ENCODE measurements around the gene EXOC6B. TPM values are rescaled to one million over a fixed set of nuclear protein-coding genes. Genes with fewer than 3 reads are reported as not detected.

EXOC6B gene
- polyA plus RNA-seq, 4 donors: 6.9 to 12.6 (median 8.5) TPM

DNA sequence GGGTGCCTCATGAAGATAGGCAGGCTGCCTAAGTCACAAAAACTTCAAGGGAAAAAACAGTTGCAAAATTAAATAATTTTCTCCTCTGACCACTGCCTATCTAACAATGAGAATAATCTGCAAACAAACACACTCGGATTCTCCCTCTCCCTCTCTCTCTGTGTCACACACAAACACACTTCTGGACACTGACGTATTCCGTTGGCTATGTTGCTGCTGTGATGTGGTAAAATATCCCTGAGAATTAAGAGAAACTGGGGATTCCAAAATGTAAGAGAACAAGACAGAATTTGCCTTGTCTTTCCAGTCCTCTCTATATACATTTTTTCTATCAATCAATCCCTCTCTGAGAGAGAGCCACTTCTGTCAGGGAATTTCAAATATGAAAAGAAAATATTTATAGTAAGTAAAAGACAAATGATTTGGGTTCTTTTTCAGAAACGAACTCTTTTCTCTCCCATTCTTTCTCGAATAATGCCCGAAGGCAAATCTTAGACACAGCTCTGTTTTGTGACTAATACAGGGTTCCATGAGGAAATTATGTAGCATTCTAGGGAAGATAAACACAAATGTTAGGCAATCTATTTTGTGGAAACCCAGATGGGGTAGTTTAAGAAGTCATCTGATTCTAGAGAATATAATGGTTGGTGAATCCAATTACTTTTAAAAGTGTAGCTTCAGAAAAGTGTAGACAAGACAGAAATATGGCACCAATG is 367.9 kb downstream of the EXOC6B start:
- peaks cover 0 to 2% of the 10 kb centered on the region in 2 donors for H3K9me3 ChIP-seq (ENCODE audit: control insufficient read depth in 2 of 2, insufficient read depth in 1 of 2, low read depth in 1 of 2, low read length in 1 of 2)
- H3K27me3 ChIP-seq (ENCODE audit: control insufficient read depth in 3 of 3, insufficient read depth in 3 of 3, low read length in 3 of 3): no peaks in the 10 kb centered on the region
- H3K4me3 ChIP-seq (ENCODE audit: low read depth in 1 of 3, low read length in 3 of 3): no peak overlapping the region
- no peak overlapping the region for H3K27ac ChIP-seq (ENCODE audit: low read depth in 1 of 3, low read length in 2 of 3)
- WGBS, 3 donors: 70 to 93% (median 88%) methylated on average over 6 of the region's 6 CpGs
- H3K4me1 ChIP-seq (ENCODE audit: control insufficient read depth in 3 of 3, insufficient read depth in 2 of 3, low read depth in 1 of 3, low read length in 2 of 3): no peaks in the 10 kb centered on the region
- DNase-seq (no peak), FAIRE-seq (no peak)
- H3K36me3 ChIP-seq (ENCODE audit: control insufficient read depth in 3 of 3, insufficient read depth in 2 of 3, low read depth in 1 of 3, low read length in 3 of 3): no peaks in the 10 kb centered on the region

DNA sequence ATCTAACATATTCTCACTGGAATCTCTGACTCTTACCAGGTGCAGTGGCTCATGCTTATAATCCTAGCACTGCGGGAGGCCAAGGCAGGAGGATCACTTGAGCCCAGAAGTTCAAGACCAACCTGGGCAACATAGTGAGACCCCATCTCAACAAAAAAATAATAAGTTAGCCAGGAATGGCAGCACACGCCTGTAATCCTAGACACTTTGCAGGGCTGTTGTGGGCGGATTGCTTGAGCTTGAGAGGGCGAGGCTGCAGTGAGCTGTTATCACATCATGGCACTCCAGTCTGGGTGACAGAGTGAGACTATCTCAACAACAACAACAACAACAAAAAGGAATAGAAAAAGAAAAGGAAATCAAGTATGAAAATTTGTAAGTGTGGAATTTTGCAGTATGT is 371.6 kb downstream of the EXOC6B start:
- no peaks in the 10 kb centered on the region for H3K4me1 ChIP-seq (ENCODE audit: control insufficient read depth in 3 of 3, insufficient read depth in 2 of 3, low read depth in 1 of 3, low read length in 2 of 3)
- H3K9me3 ChIP-seq (ENCODE audit: control insufficient read depth in 2 of 2, insufficient read depth in 1 of 2, low read depth in 1 of 2, low read length in 1 of 2): no peaks in the 10 kb centered on the region
- no peaks in the 10 kb centered on the region for H3K36me3 ChIP-seq (ENCODE audit: control insufficient read depth in 3 of 3, insufficient read depth in 2 of 3, low read depth in 1 of 3, low read length in 3 of 3)
- H3K27ac ChIP-seq (ENCODE audit: low read depth in 1 of 3, low read length in 2 of 3): no peak overlapping the region
- WGBS, 3 donors: 96% methylated on average over 4 of the region's 4 CpGs
- H3K4me3 ChIP-seq (ENCODE audit: low read depth in 1 of 3, low read length in 3 of 3): no peak overlapping the region
- DNase-seq (no peak), FAIRE-seq (no peak)
- no peaks in the 10 kb centered on the region for H3K27me3 ChIP-seq (ENCODE audit: control insufficient read depth in 3 of 3, insufficient read depth in 3 of 3, low read length in 3 of 3)

DNA sequence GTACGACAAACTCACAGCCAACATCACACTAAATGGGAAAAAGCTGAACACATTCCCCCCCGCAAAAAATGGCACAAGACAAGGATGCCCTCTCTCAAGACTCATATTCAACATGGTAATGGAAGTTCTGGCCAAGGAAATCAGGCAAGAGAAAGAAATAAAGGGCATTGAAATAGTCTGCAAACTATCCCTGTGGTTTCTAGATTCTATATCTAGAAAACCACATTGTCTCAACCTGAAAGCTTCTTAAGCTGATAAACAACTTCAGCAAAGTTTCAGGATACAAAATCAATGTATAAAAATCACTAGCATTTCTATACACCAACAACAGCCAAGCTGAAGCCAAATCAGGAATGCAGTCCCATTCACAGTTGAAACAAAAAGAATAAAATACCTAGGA is 383.6 kb downstream of the EXOC6B start:
- H3K27ac ChIP-seq (ENCODE audit: low read depth in 1 of 3, low read length in 2 of 3): no peak overlapping the region
- H3K4me1 ChIP-seq (ENCODE audit: control insufficient read depth in 3 of 3, insufficient read depth in 2 of 3, low read depth in 1 of 3, low read length in 2 of 3): no peaks in the 10 kb centered on the region
- DNase-seq (no peak), FAIRE-seq (no peak)
- peaks cover 0 to 5% (median 2%) of the 10 kb centered on the region in 3 donors for H3K36me3 ChIP-seq (ENCODE audit: control insufficient read depth in 3 of 3, insufficient read depth in 2 of 3, low read depth in 1 of 3, low read length in 3 of 3)
- H3K9me3 ChIP-seq (ENCODE audit: control insufficient read depth in 2 of 2, insufficient read depth in 1 of 2, low read depth in 1 of 2, low read length in 1 of 2): peaks cover 0 to 17% of the 10 kb centered on the region in 2 donors
- no peaks in the 10 kb centered on the region for H3K27me3 ChIP-seq (ENCODE audit: control insufficient read depth in 3 of 3, insufficient read depth in 3 of 3, low read length in 3 of 3)
- 89 to 100% (median 94%) methylated on average over 2 of the region's 2 CpGs for WGBS, 3 donors
- H3K4me3 ChIP-seq (ENCODE audit: low read depth in 1 of 3, low read length in 3 of 3): no peak overlapping the region

DNA sequence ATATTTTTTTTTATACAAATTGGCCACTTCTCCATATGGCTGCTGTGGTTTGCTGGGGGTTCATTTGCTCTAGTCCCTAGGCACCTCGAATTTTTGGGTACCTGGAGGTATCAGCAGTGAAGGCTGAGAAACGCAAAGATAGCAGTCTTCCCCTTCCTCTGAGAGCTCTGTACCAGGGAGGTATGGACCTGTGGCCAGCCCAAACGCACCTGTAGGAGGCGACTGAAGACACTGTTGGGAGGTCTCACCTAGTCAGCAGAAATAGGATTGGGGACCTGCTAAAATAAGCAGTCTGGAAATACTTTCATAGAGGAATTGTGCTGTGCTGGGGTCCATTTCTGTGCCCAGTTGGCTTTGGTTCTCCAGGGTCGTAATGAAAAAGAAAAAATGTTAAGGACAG is 385.9 kb downstream of the EXOC6B start:
- DNase-seq: no peak
- 89 to 93% (median 90%) methylated on average over 5 of the region's 5 CpGs for WGBS, 3 donors
- H3K27me3 ChIP-seq (ENCODE audit: control insufficient read depth in 3 of 3, insufficient read depth in 3 of 3, low read length in 3 of 3): no peaks in the 10 kb centered on the region
- no peaks in the 10 kb centered on the region for H3K4me1 ChIP-seq (ENCODE audit: control insufficient read depth in 3 of 3, insufficient read depth in 2 of 3, low read depth in 1 of 3, low read length in 2 of 3)
- peaks cover 0 to 11% of the 10 kb centered on the region in 2 donors for H3K9me3 ChIP-seq (ENCODE audit: control insufficient read depth in 2 of 2, insufficient read depth in 1 of 2, low read depth in 1 of 2, low read length in 1 of 2)
- H3K27ac ChIP-seq (ENCODE audit: low read depth in 1 of 3, low read length in 2 of 3): no peak overlapping the region
- peaks cover 0 to 5% (median 2%) of the 10 kb centered on the region in 3 donors for H3K36me3 ChIP-seq (ENCODE audit: control insufficient read depth in 3 of 3, insufficient read depth in 2 of 3, low read depth in 1 of 3, low read length in 3 of 3)
- H3K4me3 ChIP-seq (ENCODE audit: low read depth in 1 of 3, low read length in 3 of 3): no peak overlapping the region
- FAIRE-seq: no peak

DNA sequence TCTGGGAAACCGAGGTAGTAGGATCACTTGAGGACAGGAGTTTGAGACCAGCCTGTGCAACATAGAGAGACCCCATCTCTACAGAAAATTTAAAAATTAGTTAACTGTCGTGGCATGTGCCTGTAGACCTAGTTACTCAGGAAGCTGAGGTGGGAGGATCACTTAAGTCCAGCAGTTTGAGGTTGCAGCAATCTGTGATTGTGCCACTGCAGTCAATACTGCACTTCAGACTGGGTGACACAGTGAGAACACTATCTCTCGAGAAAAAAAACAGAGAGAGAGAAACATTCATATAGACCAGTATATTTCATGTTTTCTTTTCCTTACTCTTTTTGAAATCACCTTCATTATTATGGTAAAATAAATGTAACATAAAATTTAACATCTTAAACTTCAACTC is 387.5 kb downstream of the EXOC6B start:
- WGBS, 3 donors: 83 to 90% (median 88%) methylated on average over 3 of the region's 3 CpGs
- Histone ChIP-seq H3K9me3 (ENCODE audit: control insufficient read depth in 2 of 2, insufficient read depth in 1 of 2, low read depth in 1 of 2, low read length in 1 of 2) (no peaks in the 10 kb centered on the region), H3K36me3 (ENCODE audit: control insufficient read depth in 3 of 3, insufficient read depth in 2 of 3, low read depth in 1 of 3, low read length in 3 of 3) (peaks cover 0 to 5% (median 2%) of the 10 kb centered on the region in 3 donors), H3K4me1 (ENCODE audit: control insufficient read depth in 3 of 3, insufficient read depth in 2 of 3, low read depth in 1 of 3, low read length in 2 of 3) (no peaks in the 10 kb centered on the region), H3K27me3 (ENCODE audit: control insufficient read depth in 3 of 3, insufficient read depth in 3 of 3, low read length in 3 of 3) (no peaks in the 10 kb centered on the region), H3K4me3 (ENCODE audit: low read depth in 1 of 3, low read length in 3 of 3) (no peak overlapping the region), H3K27ac (ENCODE audit: low read depth in 1 of 3, low read length in 2 of 3) (no peak overlapping the region)
- DNase-seq (no peak), FAIRE-seq (no peak)

DNA sequence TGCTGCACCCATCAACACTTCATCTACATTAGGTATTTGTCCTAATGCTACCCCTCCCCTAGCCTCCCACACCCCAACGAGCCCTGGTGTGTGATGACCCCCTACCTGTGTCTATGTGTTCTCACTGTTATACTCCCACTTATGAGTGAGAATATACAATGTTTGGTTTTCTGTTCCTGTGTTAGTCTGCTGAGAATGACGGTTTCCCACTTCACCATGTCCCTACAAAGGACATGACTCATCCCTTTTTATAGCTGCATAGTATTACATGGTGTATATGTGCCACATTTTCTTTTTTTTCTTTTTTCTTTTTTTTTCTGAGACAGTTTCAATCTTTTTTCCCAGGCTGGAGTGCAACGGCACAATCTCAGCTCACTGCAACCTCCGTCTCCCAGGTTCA is 394.1 kb downstream of the EXOC6B start:
- no peaks in the 10 kb centered on the region for H3K36me3 ChIP-seq (ENCODE audit: control insufficient read depth in 3 of 3, insufficient read depth in 2 of 3, low read depth in 1 of 3, low read length in 3 of 3)
- H3K4me3 ChIP-seq (ENCODE audit: low read depth in 1 of 3, low read length in 3 of 3): no peak overlapping the region
- DNase-seq: no peak
- no peaks in the 10 kb centered on the region for H3K27me3 ChIP-seq (ENCODE audit: control insufficient read depth in 3 of 3, insufficient read depth in 3 of 3, low read length in 3 of 3)
- FAIRE-seq: no peak
- no peaks in the 10 kb centered on the region for H3K9me3 ChIP-seq (ENCODE audit: control insufficient read depth in 2 of 2, insufficient read depth in 1 of 2, low read depth in 1 of 2, low read length in 1 of 2)
- no peaks in the 10 kb centered on the region for H3K4me1 ChIP-seq (ENCODE audit: control insufficient read depth in 3 of 3, insufficient read depth in 2 of 3, low read depth in 1 of 3, low read length in 2 of 3)
- 86 to 90% (median 89%) methylated on average over 4 of the region's 4 CpGs for WGBS, 3 donors
- H3K27ac ChIP-seq (ENCODE audit: low read depth in 1 of 3, low read length in 2 of 3): no peak overlapping the region

DNA sequence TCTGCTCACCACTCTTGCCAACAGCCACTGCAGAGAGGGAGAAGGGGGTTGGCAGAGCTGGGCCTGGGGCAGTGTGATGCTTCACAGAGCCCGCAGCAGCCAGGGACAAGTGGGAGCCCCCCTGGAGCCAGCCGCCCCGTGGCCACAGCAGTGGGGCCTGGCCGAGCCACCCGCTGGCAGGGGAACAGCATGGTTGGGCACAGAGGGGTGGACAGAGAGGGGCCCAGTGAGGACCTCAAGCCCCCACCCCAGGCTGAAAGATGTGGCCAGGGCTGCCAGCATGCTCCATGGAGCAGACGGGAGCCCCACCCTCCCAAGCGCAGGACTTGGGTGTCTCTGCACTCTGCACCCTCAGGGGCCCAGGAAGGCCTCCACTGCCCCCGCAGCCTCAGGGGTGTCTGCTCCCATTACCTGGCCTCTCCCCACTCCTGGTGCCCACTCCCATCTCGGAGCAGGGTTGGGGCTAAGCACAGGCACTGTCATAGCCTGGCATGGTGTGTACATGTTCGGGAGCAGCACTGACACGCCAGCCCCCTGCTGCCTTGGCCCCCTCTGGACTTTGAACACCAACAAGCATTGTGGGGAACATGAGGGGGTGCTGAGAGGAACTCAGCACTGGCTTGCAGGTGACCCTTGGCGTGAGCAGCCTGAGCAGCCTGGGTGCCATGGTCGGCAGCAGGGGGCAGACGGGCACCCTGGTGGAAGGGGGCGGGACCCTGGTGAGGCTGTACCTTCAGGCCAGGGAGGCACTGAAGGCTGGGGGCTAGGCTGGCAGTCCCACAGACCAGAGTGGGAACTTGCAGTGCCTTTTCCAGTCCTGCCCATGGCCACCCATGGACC is 398.6 kb downstream of the EXOC6B start:
- WGBS, 3 donors: 92 to 98% (median 96%) methylated on average over 13 to 15 of the region's 15 CpGs
- DNase-seq (no peak), FAIRE-seq (no peak)

DNA sequence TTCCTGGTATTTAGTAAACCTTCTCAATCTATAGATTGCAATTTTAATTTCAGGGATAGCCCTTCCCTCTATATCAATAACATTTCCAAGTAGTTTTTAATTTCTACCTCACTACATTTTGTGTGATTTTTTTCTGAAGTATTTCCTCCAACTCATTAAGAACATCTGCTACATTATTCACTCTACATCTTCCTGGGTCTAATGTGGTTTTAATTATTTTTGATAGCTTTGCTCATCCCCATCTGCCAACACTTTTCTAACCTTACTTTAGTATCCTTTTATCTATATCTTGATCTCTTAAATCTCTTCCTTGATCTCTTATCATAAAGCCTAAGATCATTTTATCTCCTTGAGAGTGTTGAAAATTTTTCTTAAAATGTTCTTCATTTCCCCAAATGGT is 399.8 kb downstream of the EXOC6B start:
- Histone ChIP-seq H3K36me3 (ENCODE audit: control insufficient read depth in 3 of 3, insufficient read depth in 2 of 3, low read depth in 1 of 3, low read length in 3 of 3) (no peaks in the 10 kb centered on the region), H3K4me3 (ENCODE audit: low read depth in 1 of 3, low read length in 3 of 3) (no peak overlapping the region), H3K27ac (ENCODE audit: low read depth in 1 of 3, low read length in 2 of 3) (no peak overlapping the region), H3K4me1 (ENCODE audit: control insufficient read depth in 3 of 3, insufficient read depth in 2 of 3, low read depth in 1 of 3, low read length in 2 of 3) (no peaks in the 10 kb centered on the region), H3K27me3 (ENCODE audit: control insufficient read depth in 3 of 3, insufficient read depth in 3 of 3, low read length in 3 of 3) (no peaks in the 10 kb centered on the region), H3K9me3 (ENCODE audit: control insufficient read depth in 2 of 2, insufficient read depth in 1 of 2, low read depth in 1 of 2, low read length in 1 of 2) (peaks cover 0 to 8% of the 10 kb centered on the region in 2 donors)
- no peak for FAIRE-seq
- no peak for DNase-seq

More for the DNA sequence above, 398.6 kb downstream of the EXOC6B start:
- Histone ChIP-seq H3K4me3 (ENCODE audit: low read depth in 1 of 3, low read length in 3 of 3) (no peak overlapping the region), H3K4me1 (ENCODE audit: control insufficient read depth in 3 of 3, insufficient read depth in 2 of 3, low read depth in 1 of 3, low read length in 2 of 3) (no peaks in the 10 kb centered on the region), H3K27me3 (ENCODE audit: control insufficient read depth in 3 of 3, insufficient read depth in 3 of 3, low read length in 3 of 3) (no peaks in the 10 kb centered on the region), H3K9me3 (ENCODE audit: control insufficient read depth in 2 of 2, insufficient read depth in 1 of 2, low read depth in 1 of 2, low read length in 1 of 2) (peaks cover 0 to under 1% of the 10 kb centered on the region in 2 donors), H3K36me3 (ENCODE audit: control insufficient read depth in 3 of 3, insufficient read depth in 2 of 3, low read depth in 1 of 3, low read length in 3 of 3) (no peaks in the 10 kb centered on the region), H3K27ac (ENCODE audit: low read depth in 1 of 3, low read length in 2 of 3) (no peak overlapping the region)
